Measurements from ENCODE around the gene LTB4R2.

The LTB4R2 gene

DNA sequence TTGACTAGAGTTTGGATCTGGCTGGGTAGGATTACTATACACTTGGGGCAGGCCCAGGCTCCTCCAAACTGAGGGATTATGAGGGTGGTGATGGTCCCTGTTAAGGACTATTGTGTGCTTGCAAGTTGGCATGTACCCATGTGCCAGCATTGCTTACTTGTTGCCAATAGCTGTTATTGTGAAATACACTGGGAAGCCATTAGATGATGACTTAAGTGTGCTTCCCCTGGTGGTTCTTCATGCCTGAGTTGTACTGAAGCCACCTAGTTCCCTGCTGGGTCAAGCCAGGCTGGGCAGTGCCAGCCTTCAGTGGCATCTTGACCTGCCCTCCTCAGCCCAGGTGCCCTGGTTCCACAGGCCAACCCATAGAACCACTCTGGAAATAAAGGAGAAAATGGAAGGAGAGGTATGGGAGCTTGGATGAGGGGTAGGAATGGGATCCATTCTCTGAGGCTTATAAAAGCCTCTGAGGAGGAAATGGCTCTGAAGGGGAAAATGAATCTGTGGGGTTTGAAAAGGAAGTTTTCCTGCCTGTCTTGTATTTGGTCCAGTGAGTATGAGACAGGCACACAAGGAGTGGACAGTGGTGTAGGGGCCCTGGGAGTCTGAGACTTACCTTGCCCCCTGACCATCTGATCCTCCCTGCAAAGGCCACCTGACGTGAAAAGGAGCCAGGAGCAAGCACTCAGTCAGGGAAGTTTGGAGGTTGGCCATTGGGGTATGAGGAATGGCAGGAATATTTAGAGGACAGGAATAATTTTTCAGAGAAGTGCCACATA lies 2.1 kb downstream of the LTB4R2 start:
- no peaks in the 10 kb centered on the region for H3K79me2 ChIP-seq (ENCODE audit: low read length)
- peaks cover 4% of the 10 kb centered on the region for H3K4me1 ChIP-seq (ENCODE audit: low read length)
- TF ChIP-seq, protein P1, sequence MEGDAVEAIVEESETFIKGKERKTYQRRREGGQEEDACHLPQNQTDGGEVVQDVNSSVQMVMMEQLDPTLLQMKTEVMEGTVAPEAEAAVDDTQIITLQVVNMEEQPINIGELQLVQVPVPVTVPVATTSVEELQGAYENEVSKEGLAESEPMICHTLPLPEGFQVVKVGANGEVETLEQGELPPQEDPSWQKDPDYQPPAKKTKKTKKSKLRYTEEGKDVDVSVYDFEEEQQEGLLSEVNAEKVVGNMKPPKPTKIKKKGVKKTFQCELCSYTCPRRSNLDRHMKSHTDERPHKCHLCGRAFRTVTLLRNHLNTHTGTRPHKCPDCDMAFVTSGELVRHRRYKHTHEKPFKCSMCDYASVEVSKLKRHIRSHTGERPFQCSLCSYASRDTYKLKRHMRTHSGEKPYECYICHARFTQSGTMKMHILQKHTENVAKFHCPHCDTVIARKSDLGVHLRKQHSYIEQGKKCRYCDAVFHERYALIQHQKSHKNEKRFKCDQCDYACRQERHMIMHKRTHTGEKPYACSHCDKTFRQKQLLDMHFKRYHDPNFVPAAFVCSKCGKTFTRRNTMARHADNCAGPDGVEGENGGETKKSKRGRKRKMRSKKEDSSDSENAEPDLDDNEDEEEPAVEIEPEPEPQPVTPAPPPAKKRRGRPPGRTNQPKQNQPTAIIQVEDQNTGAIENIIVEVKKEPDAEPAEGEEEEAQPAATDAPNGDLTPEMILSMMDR (IDR thresholded peaks at IDR 0.05; ENCODE audit: low read depth, low read length) = no peak
- TF ChIP-seq EZH2phosphoT487 (IDR thresholded peaks at IDR 0.05; ENCODE audit: low read depth) = no peak
- H3K27me3 ChIP-seq (ENCODE audit: low read depth, low read length) = no peaks in the 10 kb centered on the region
- no peak overlapping the region for H2AFZ ChIP-seq (ENCODE audit: low read depth, low read length)
- no peak overlapping the region for H3K9ac ChIP-seq (ENCODE audit: low read length)
- no peaks in the 10 kb centered on the region for H3K9me3 ChIP-seq (ENCODE audit: insufficient read depth, low read length)
- H3K36me3 ChIP-seq (replicated peaks; ENCODE audit: low read depth, low read length) = peaks cover 11% of the 10 kb centered on the region
- no peak overlapping the region for H3K4me2 ChIP-seq (ENCODE audit: low read length)
- H3K4me3 ChIP-seq (ENCODE audit: low read length) = no peak overlapping the region
- no peak overlapping the region for H3K27ac ChIP-seq (ENCODE audit: low read length)
- no peaks in the 10 kb centered on the region for H4K20me1 ChIP-seq (ENCODE audit: insufficient read depth, low read length)

- H3K36me3 ChIP-seq (replicated peaks; ENCODE audit: low read depth, low read length) = peaks cover 4% of the 10 kb centered on the region
- no peaks in the 10 kb centered on the region for H3K79me2 ChIP-seq (ENCODE audit: low read length)
- no peak overlapping the region for H2AFZ ChIP-seq (ENCODE audit: low read depth, low read length)
- no peak overlapping the region for H3K27ac ChIP-seq (ENCODE audit: low read length)
- no peak overlapping the region for H3K9ac ChIP-seq (ENCODE audit: low read length)
- H3K4me1 ChIP-seq (ENCODE audit: low read length) = peaks cover under 1% of the 10 kb centered on the region
- H3K4me3 ChIP-seq (ENCODE audit: low read length) = no peak overlapping the region
- no peaks in the 10 kb centered on the region for H3K9me3 ChIP-seq (ENCODE audit: insufficient read depth, low read length)
- H4K20me1 ChIP-seq (ENCODE audit: insufficient read depth, low read length) = no peaks in the 10 kb centered on the region
- no peaks in the 10 kb centered on the region for H3K27me3 ChIP-seq (ENCODE audit: low read depth, low read length)
- no peak for TF ChIP-seq EZH2phosphoT487 (IDR thresholded peaks at IDR 0.05; ENCODE audit: low read depth)
- TF ChIP-seq, protein P1 (IDR thresholded peaks at IDR 0.05; ENCODE audit: low read depth, low read length) = no peak
- H3K4me2 ChIP-seq (ENCODE audit: low read length) = no peak overlapping the region
Observed at GRCh38 chr14:24312736-24313507, 3.0 kb downstream of the LTB4R2 start.

DNA sequence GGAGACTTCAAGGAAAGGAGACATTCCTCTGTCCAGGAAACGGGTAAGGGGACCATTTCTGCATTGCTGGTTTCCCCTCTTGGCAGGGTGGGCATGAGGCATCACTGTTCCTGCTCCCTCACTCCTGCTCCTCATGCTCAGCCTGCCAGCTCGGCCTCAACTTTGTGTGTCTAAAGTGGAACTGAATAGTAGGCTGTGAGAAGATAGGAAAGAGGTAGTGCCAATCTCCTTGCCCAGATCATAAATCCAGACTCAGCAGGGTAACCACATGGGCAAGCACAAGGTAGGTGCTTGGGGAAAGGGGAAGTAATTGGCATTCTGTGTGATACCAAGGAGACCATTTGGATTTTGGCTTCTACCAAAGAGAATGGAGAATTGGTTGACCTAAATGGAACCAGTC lies 4.0 kb downstream of the LTB4R2 start:
- Histone ChIP-seq H2AFZ (ENCODE audit: low read depth, low read length) (no peak overlapping the region), H3K79me2 (ENCODE audit: low read length) (no peaks in the 10 kb centered on the region), H3K9me3 (ENCODE audit: insufficient read depth, low read length) (no peaks in the 10 kb centered on the region), H3K27ac (ENCODE audit: low read length) (no peak overlapping the region), H3K4me3 (ENCODE audit: low read length) (no peak overlapping the region), H3K4me2 (ENCODE audit: low read length) (no peak overlapping the region), H3K4me1 (ENCODE audit: low read length) (no peaks in the 10 kb centered on the region), H3K27me3 (ENCODE audit: low read depth, low read length) (no peaks in the 10 kb centered on the region), H3K9ac (ENCODE audit: low read length) (no peak overlapping the region), H4K20me1 (ENCODE audit: insufficient read depth, low read length) (no peaks in the 10 kb centered on the region), H3K36me3 (replicated peaks; ENCODE audit: low read depth, low read length) (no peaks in the 10 kb centered on the region)
- TF ChIP-seq EZH2phosphoT487 (IDR thresholded peaks at IDR 0.05; ENCODE audit: low read depth) = no peak
- TF ChIP-seq, protein P1 (IDR thresholded peaks at IDR 0.05; ENCODE audit: low read depth, low read length) = no peak
